Upper lobe of left lung (tissue), 4 donors: ENCODE results near the gene SUPT4H1.

Experiments used
- CTCF ChIP-seq, 6 experiments: fragments of 450-650 bp in 4 of 6; fragments of 200-600 bp in 2 of 6; sonication (generic) in 2 of 6; IDR thresholded peaks; one replicate each; pipeline ENCODE4 v1.5.1; 2016 to 2019; ENCODE audit warnings: antibody characterized with exemption in 6 of 6
- POLR2A ChIP-seq, 4 donors: fragments of 450-650 bp; IDR thresholded peaks; one replicate each; pipeline ENCODE4 v1.5.1; 2016 to 2017; ENCODE audit warnings: antibody characterized with exemption in 4 of 4, mild to moderate bottlenecking in 2 of 4

GRCh38 chr17:58335779-58336455 lies 16.1 kb downstream of the SUPT4H1 start:
- no peak for TF ChIP-seq CTCF (IDR thresholded peaks at IDR 0.05)
- TF ChIP-seq POLR2A (IDR thresholded peaks at IDR 0.05) = peak in 1 of 4 donors; percentile 42
